GM04504 (cell line): ENCODE measurements around the gene CELF2.

ENCODE experiments used
- DNase-seq: peaks from one replicate; pipeline ENCODE4 v3.0.0-alpha.2; 2012; ENCODE audit warnings: low read depth

Gene CELF2

DNA sequence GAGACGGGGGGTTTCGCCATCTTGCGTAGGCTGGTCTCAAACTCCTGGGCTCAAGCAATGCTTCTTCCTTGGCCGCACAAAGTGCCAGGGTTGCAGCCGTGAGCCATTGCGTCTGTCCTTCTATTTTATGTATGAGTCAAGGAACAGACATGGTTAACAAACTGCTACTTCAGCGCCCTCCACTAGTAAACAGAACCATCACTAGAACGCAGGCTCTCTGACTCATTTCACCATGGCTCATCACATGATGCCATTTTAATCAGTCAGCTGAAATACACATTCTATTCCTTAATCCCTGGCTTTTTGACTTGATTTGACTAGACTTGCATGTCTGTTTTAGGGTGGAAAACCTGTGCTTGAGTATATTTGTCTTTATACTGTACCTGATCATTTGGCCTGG, 41.3 kb downstream of the CELF2 start:
- no peak for DNase-seq

DNA sequence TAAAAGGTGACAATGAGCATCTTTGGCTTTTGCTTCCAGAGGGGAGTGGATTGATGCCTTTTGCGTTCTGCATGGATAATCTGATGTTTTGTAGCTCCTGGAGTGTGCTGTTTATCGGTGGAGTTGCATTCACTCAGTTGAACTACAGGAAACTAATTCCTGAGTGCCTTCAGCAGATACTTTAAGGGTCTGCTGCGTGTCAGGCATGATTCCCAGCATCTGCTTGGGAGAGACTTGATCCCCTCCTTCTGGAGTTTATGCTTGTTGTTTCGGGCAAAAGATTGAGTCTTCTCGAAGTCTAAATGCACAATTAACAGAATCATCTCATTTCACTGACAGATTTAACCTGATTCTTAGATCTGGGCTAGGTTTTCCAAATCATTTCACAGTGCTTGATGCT, 46.2 kb downstream of the CELF2 start:
- no peak for DNase-seq

DNA sequence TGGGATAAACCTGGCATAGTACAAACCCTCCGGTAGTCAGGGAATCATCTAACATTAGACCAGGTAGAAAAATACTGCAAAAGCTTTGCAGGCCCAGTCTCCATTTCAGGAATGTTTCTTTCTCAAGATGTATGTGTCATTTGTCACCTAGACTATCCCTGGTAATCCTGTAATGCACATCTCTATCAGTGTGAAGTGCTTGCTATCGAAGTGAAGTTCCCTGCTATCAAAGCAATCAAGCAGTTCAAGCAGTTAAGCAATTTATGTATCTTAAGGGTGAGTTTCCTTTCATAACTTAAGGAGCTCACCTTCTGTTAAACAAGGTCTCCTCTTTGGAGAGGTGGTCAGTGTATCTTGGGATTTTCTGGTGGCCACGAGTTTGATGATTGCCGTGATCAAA, 47.2 kb downstream of the CELF2 start:
- no peak for DNase-seq

DNA sequence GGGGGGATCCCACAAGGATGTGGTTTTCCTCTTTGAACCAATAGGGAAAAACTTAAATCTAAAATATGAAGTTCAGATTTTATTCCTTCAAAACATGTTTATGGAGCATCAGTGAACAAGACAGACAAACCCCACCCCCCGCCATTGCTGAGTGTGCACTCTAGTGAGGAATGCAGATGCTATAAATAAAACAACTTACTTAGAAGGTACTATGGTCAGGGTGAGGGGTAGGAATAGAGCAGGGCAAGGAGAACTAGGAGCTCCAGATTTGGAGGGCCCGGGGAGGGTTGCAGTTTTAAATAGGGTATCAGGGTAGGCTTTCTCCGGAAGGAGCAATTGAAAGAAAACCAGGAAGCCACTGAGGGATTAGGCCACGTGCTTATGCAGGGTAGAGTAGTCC, 47.9 kb downstream of the CELF2 start:
- DNase-seq = no peak

DNA sequence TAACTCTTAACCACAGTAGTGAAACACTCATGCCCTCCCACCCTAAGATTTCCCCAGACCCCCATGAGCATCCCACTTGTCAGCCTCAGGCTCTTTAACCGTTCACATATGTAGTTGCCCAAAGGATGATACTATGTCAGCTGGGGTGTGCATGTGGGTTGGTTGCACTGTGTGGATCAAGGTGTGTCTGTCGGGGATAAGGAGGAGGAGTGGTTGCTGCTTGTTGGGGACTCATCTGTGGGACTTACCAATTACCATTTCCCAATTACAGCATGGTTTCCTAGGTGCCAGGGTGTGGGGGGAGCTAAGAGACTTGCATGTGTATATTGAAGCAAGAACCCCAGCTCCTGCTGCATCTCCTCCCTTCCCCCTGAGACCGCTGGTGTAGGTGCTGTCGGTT, 48.8 kb downstream of the CELF2 start:
- DNase-seq = no peak

DNA sequence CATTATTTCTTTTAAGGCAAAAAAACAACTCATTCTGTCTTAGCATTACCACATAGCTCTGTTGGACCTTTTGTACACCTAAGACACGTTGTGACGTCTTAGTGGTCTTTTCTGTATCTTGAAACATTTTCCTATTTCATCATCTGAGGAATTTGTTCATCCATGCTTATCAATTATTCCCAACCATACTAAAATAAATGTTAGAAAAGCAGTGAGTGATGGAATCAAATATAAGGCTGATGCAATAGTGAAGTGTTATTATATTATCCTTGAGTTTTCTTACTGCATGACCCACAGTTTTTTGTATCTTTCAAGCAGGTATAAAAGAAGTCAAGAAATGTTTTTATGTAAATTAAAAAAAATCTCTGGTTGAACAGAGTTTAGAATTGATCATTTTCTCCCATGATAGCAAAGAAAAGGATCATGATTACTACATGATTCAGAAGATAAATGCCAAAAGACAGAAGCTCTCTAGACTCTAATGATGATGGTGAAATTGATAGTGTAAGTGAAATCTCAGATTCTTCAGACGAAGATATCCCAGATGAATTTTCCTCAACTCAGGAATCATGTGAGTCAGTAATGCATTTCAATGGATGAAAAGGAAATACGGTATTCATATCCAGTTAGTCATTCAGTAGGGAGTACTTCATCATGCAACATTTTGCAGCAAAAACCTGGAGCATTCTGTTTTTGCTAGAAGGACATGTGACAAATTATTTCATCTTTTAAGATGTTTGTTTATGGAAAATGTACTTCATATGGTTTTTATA, 51.4 kb downstream of the CELF2 start:
- no peak for DNase-seq

DNA sequence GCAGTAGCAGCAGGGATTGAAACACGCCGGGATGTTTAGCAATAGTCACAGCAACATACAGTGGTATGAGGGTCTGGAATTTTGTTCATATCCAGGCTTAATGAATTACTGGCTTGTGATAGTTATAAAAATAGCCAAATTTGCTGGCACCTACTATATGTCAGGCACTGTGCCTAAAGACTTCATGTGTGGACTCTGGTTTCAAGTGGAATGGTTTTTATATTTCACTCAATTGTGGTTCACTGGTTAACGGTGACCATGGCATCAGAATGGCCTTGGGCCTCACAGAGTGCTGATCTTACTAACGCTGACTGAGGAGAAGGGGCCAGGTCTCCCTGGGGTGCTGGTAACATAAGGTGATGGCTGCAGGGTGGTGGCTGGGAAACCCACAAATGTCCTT, 55.7 kb downstream of the CELF2 start:
- DNase-seq = no peak

DNA sequence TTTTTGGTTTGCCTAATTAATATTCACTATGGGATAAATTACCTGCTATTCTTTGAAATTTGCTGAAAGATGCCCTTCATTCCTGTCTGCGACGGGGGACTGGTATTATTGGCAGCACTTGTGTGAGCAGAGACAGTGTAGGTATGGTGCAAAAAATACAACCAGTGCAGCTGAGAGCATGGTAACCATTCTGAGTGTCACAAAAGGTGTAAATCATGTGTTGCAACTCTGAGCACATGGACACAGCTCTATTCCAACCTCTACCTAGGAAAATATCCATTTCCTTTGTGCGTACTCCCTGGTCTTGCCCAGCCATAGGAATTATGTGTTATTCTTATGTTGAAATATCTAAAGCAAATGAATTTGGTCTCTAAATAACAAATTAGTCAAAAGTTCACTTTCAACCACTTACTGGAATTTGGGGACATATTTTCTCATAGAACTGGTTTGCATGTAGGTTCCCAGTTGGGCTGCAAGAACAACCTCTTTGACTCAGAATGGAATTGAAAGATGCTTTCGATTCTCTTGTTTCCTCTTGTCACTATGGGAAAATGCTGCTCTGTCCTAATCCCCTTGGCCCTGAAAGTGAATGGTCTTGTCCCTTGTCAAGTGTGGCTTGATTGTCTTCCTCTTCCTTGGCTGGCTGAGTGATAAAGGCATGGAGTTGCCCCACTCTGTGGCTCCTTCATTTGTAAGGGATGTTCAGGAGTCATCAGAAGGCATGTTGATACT, 57.0 kb downstream of the CELF2 start:
- DNase-seq = no peak

DNA sequence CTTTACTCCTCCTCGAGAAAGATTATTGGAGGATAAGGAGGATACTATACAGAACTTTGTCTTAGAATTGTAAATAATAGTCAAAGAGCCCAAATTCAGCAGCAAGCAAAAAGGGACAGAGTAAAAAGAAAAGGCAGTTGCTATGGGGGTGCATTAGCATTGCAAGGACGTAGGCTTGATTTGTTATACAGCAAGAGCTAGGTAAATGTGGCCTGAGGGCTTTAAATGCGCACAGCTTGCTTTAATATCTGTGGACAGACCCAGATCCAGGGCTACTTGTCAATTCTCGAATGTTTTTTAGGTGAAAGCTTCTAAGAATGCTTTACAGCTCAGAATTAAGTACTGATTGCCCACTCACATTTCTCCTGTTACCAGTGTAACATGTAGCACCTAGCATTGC, 58.5 kb downstream of the CELF2 start:
- DNase-seq = no peak

DNA sequence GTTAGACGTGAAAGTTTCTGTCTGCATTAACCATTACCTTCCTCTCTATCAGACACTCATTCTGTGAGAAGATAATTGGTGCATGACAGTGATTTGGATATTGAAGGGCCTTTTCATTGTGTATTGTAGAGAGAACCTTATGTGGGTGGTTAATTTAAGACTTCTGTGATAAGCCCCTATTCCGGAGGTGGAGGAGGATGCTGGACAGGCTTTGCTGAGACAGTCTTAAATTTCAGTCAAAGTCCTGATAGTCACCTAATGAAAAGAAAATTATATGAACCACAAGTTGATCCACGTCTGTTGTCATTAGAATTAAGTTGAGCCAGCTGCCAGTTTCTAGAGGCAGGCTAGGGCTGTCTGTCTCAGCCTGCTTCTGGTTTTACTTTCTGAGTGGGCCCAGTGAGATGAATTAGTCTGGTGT, 62.9 kb downstream of the CELF2 start:
- no peak for DNase-seq

DNA sequence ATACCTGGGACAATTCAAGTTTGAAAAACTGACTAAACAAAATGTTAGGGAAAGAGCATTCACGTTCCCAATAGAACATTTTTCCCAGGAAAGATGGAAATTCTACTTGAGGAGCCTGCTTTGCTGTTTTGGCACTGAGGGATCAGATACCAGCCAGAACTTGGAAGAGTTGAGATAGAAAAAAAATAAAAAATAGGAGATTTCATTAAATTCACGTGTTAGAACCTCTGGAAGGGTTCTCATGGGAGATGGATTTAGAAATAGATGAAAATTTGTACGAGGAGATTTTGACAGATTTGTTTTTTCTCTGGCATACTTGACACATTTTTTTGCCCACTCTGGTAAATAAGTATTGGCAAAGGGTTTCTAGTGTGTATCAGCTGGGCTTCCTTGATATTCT, 63.7 kb downstream of the CELF2 start:
- DNase-seq = no peak

DNA sequence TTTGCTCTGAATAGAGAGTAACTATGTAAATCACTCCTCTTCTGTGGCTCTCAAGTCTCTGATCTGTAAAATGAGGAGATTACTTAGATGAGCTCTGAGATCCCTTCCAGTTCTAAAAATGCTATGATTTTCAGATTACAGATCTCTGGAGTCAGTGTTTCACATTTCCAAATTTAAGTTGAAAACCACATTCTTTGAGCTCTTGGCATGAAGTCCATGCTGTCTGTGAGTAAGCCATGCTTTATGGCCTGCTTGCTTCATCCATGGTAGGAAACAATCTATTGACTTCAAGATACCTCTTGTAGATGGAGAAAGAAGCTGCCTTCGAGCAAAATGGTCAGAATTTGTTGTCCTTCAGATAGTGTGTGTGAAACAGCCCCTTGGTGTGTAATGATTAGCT, 64.9 kb downstream of the CELF2 start:
- DNase-seq = no peak

DNA sequence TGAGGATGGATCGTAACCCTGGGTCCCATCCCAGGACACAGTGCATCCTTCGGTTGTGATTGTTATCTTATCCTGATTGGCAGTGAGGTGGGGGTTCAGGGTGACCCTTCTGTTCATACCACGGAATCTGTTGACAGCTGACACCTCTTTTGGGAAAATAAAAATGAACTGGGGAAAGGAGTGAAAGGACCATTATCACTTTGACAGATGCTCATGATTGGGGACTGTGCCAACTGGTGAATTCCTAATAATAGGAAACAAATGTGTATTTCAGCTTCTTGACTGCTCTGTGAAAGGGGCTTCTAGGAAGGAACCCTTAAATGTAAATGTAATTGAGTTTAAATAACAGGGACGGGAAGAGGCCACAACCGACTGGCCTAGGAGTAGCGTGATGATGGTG, 65.4 kb downstream of the CELF2 start:
- DNase-seq = no peak

DNA sequence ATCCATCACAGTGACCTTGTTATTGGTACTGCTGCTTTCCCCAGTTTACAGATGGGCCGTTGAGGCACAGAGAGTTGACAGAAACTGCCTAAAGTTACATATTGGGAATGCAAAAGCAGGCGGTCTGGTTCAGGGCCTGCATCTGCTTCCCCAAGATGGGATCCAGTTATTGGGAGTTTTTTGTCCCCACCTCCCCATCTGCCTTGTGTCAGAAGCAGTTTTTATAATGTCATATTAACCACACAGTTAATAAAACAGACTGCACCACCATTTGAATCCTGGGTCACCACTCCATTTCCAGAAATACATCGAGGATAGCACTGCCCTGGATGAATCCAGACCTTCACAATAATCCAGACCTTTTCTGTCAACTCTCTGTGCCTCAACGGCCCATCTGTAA, 67.9 kb downstream of the CELF2 start:
- DNase-seq = no peak

DNA sequence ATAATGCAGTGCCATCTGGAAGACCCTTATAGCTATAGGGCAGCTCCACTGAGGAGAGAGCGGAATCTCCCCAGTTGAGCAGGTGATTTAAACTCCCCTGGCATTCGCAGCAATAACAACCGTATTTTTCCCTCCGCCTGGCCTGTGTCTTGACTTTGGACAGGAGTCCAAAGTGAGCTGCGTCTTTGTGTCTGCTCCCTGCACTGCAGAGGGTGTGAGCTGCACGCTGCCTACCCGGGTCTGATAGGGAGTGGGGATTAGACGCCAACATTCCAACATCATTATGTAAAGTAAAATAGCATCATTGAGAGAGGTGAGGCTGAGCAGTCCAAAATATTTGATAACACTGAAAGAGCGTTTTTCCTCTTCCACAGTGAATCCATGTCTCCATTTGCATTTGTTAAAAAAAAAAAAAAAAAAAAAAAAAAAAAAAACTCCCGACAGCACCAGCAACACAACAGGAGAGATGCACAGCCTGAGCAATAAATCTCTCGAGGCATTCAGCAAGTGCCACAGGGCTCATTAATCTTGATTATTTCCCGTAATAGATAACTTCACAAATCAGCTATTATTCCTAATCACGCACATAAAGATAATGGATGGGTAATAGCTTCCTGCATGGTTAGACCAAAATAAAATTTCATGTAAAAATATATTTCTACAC, 68.6 kb downstream of the CELF2 start:
- no peak for DNase-seq

DNA sequence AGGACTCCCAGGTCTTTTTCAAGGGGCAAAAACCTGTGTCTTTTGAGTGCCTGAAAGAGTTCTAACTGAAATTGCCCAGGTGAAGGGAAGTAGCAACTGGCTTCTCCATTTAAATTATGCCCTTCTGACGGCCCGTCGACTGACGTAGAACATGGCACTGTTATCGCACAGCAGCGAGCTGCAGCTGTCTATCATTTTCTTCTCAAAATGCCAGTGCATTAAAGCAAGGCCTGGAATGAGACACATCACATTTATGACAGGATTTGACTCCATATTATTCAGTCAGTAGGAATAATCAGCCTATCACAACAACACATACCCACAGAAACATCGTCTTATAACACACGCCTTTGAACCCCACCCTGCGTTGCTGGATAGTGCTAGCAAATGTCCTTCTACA, 69.7 kb downstream of the CELF2 start:
- DNase-seq = no peak

DNA sequence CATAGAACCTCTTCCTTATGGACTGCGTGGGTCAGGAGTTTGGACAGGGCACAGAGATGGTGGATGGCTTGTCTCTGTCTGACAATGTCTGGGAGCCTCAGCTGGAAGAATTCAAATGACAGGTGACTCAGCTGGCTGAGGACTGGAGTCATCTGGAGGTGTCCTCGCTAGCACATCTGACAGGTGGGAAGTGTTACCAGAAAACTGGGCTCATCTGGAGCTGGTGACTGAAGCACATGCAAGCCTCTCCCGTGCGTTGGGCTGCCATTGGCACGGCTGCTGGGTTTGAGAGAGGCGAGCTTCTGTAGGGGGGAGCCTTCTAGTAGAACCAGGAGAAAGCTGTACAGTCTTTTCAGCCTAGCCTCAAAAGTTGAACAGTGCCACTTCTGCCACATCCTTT, 71.0 kb downstream of the CELF2 start:
- no peak for DNase-seq

DNA sequence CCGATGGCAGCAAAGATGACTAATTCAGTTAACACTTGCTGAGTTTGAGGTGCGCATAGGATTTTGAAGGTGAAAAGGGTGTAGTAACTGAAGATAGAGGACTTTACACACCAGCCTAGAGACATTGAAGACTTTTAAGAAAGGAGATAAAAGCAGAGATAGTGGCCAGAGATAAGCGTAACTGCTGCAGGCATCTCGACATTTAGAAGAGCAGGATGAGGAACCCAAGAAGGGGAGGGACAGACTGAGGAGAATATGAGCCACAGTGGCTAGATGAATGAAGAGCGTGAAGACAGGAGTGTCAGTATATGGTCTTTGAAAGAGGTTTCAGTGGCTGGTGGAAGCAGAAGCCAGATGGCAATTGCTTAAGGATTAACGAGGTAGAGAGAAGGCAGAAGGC, 71.6 kb downstream of the CELF2 start:
- no peak for DNase-seq

DNA sequence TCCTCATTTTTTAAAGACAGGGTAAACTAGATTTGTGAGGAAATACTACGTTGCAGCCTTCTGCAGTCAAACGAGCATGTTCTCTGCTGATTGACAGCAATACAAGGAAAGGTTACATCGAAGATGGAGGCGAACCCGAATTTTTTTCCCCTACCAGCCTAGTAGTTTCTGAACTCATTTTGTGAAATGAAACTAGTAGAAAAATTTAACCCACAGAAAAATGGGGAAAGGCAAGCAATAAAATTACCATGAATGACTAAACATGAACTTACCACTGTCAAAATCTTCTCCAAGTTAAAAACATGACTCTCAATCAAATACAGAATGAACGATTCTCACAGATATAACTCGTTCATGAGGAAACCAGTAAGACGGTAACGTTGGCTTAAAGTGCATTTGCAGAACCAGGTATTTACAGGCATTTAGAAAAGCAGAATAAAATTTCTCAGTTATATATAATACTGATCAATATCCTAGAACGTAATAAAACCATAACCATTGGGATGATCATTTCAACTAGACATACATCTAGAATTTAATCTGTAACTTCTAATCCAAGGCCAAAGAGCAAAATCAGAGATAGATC, 73.9 kb downstream of the CELF2 start:
- DNase-seq = no peak

DNA sequence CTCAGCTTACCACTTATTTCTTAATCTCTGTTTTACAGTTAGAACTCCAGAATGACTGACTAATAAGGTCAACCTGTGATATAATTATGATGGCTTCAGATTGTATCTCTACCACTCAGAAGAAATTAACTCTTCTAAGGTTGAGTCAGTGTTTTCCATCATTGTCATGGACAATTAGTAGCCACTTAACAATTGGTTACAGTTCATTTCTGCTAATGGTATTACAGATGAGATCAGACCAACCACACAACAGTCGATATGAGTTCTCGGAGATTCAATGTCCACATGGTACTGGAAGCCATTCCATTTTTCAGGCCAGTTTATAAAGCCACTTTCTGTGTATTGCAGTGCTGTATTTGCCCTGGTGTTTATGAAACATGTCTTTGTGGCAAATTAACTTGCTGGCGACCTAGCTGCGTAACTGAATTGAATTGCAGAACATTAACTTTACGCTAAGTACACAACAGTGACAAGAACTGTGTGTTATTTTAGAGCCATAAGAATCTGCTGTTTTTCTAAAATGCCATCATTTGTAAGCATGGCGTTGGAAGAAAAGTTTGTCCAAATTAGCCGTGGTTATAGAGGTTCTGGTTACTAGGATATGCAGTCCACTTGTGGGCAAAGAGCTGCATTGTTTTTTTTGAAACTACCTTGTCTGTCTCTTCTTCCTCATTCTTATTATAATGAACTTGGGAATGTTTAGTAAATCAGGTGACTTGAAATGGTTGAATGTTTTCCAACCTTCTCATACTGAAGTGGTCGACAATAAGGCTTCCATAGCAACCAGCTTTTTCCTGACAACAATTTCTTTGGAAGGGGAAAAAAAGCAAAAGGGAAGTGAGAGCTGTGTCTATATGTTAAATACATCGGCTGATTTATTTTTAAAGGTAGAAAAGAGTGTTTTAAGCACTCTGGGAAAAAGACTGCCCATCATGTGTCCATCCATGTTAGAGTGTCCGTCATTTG, 76.4 kb downstream of the CELF2 start:
- no peak for DNase-seq

DNA sequence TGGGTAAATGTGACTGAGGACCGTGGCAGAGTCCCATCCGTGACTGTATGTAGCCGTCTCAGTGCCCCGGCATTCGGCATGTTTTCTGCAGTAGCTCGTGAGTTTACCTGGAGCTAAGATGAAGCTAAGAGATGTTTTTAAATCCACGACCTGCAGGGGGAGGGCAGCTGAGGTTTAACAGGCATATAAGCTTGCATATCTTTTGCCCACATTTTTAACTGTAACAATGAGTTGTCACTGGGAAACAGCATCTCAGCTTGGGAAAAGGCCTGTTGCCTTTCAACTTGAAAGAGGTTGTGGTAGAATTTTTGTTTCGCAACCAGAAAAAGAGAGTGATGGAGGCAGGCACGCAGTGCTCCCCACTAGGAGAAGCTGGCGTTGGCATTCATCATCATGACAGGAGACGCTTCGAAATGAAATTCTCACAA, 77.7 kb downstream of the CELF2 start:
- DNase-seq = no peak

DNA sequence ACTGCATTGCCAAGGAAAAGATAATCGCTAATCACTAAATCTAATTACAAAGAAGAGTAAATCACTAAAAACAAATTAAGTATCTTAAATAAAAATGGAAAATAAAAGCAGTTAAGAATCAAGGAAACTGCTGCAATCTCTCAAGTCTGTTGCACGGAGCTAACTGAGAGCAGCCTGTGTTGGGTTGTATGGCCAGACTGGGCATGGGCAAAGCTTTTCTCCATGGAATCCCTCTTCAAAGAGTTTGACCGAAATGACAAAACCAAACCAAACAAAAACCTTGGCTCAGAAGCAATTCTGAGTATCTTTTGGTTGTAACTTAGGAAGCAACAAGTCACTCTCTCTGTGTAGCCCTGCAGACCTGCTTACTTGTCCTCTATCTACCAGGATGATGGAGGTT, 78.8 kb downstream of the CELF2 start:
- no peak for DNase-seq
